B cell (primary cell): ENCODE measurements around the gene TAT.

Experiments
- CTCF ChIP-seq: fragments of 200-600 bp; IDR thresholded peaks from one replicate; pipeline ENCODE4 v1.8.0; 2022; ENCODE audit warnings: antibody characterized with exemption, mild to moderate bottlenecking
- EZH2 ChIP-seq: IDR thresholded peaks from 2 replicates; pipeline ENCODE4 v1.6.1; 2012; ENCODE audit warnings: borderline replicate concordance, low read depth, mild to moderate bottlenecking, moderate library complexity, low read length; ENCODE audit not compliant: insufficient read depth, poor library complexity, severe bottlenecking

- TF ChIP-seq CTCF (no peak), EZH2 (no peak)
Measured at GRCh38 chr16:71569621-71570020, 7.3 kb downstream of the TAT start.
